Astrocyte (in vitro differentiated cells and primary cell): Measurements from ENCODE around the gene ULBP2.
"Not testable (repeated sequence)": the region's sequence is repeated elsewhere in the genome, so short reads cannot be mapped to it uniquely, and the experiment has no call there.

ENCODE experiments used
- CTCF ChIP-seq: IDR thresholded peaks from 2 replicates; pipeline ENCODE4 v1.5.1; 2011; ENCODE audit warnings: low read depth, mild to moderate bottlenecking, inconsistent platforms, low read length, moderate library complexity; ENCODE audit not compliant: insufficient read depth
- EZH2 ChIP-seq: IDR thresholded peaks from 2 replicates; pipeline ENCODE4 v1.6.1; 2012; ENCODE audit warnings: mild to moderate bottlenecking, low read length, inconsistent platforms; ENCODE audit not compliant: insufficient read depth

- not testable (repeated sequence) for TF ChIP-seq EZH2, CTCF
These were observed 49.6 kb downstream of the ULBP2 start for GRCh38 chr6:149991472-149991795.
